Vagina (tissue), 2 donors: ENCODE data around the gene ANTXR1.

Source experiments
- POLR2A ChIP-seq, 2 donors: fragments of 450-650 bp; IDR thresholded peaks; one replicate each; pipeline ENCODE4 v1.6.1; 2017; ENCODE audit warnings: antibody characterized with exemption in 2 of 2, mild to moderate bottlenecking in 2 of 2, moderate library complexity in 2 of 2
- TF ChIP-seq, protein P1 (sequence below), 3 experiments: fragments of 450-650 bp in 2 of 3; fragments of 200-600 bp in 1 of 3; sonication (generic) in 1 of 3; IDR thresholded peaks; one replicate each; pipeline ENCODE4 v1.5.1; 2017 to 2019; ENCODE audit warnings: antibody characterized with exemption in 3 of 3, mild to moderate bottlenecking in 2 of 3, moderate library complexity in 2 of 3

DNA sequence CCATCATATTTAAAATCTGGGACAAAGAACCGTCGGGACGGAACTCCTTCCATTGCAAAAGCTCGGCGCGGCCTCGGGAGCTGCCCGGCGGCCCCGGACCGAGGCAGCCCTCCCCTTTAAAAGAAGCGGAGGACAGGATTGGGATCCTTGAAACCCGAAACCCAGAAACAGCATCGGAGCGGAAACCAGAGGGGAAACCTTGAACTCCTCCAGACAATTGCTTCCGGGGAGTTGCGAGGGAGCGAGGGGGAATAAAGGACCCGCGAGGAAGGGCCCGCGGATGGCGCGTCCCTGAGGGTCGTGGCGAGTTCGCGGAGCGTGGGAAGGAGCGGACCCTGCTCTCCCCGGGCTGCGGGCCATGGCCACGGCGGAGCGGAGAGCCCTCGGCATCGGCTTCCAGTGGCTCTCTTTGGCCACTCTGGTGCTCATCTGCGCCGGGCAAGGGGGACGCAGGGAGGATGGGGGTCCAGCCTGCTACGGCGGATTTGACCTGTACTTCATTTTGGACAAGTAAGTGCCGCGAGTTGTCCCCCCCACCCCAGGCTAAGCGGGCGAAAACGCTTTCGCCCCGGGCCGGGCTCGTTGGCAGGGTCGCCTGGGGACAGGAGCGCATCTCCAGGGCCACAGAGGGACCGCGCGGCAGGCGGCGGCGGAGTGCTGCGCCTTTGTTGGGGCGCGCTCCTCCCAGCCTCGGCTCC, at the start of gene ANTXR1:
- TF ChIP-seq, protein P1, sequence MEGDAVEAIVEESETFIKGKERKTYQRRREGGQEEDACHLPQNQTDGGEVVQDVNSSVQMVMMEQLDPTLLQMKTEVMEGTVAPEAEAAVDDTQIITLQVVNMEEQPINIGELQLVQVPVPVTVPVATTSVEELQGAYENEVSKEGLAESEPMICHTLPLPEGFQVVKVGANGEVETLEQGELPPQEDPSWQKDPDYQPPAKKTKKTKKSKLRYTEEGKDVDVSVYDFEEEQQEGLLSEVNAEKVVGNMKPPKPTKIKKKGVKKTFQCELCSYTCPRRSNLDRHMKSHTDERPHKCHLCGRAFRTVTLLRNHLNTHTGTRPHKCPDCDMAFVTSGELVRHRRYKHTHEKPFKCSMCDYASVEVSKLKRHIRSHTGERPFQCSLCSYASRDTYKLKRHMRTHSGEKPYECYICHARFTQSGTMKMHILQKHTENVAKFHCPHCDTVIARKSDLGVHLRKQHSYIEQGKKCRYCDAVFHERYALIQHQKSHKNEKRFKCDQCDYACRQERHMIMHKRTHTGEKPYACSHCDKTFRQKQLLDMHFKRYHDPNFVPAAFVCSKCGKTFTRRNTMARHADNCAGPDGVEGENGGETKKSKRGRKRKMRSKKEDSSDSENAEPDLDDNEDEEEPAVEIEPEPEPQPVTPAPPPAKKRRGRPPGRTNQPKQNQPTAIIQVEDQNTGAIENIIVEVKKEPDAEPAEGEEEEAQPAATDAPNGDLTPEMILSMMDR (IDR thresholded peaks at IDR 0.05) = no peak
- no peak for TF ChIP-seq POLR2A (IDR thresholded peaks at IDR 0.05)
